AG09309 (cell line): ENCODE data around the gene FOLH1.
"Not testable (repeated sequence)": the region's sequence is repeated elsewhere in the genome, so short reads cannot be mapped to it uniquely, and the experiment has no call there.

Experiments
- DNase-seq: peaks from one replicate; pipeline ENCODE4 v3.0.0-alpha.2; 2010; ENCODE audit warnings: low read depth
- H3K4me3 ChIP-seq: 2 replicates; pipeline ENCODE4 v1.5.1; 2011; ENCODE audit warnings: mild to moderate bottlenecking, low read depth, low read length, moderate library complexity; ENCODE audit not compliant: control insufficient read depth
- CTCF ChIP-seq: IDR thresholded peaks from 2 replicates; pipeline ENCODE4 v1.5.1; 2011; ENCODE audit warnings: mild to moderate bottlenecking, low read depth, low read length, inconsistent platforms; ENCODE audit not compliant: insufficient read depth, control insufficient read depth; ENCODE audit errors: missing control alignments

FOLH1 gene

GRCh38 chr11:49151211-49151610 is 57.2 kb downstream of the FOLH1 start:
- no peak for TF ChIP-seq CTCF
- DNase-seq, result no peak
- H3K4me3 ChIP-seq, result no peak overlapping the region

GRCh38 chr11:49102356-49102755 is 106.0 kb downstream of the FOLH1 start:
- not testable (repeated sequence) for DNase-seq, H3K4me3 ChIP-seq
